K562 (cell line): ENCODE results near the gene HTRA3. TPM values are rescaled to one million over a fixed set of nuclear protein-coding genes. Genes with fewer than 3 reads are reported as not detected.

Source experiments
- ATAC-seq: fragments of 200-7000 bp; cut with Tn5 transposase; 3 replicates; pipeline ENCODE4 v1.9.1; 2020; ENCODE audit warnings: moderate library complexity
- BruUV-seq: library from RNA; stranded (reverse); fragments of 400-500 nt; replicated peaks from 2 replicates; lab custom pipeline; 2021; lab: Mats Ljungman, UMichigan
- CTCF ChIA-PET: fragments of 300-600 bp; formaldehyde crosslinking; extraction: SDS; loops from one replicate; lab custom pipeline; 2021; ENCODE audit warnings: low intra/inter-chr PET ratio; lab: Yijun Ruan, JAX
- POLR2A ChIA-PET: fragments of 300-600, 350-650 bp; sonication (Branson Sonifier 250); formaldehyde crosslinking; extraction: SDS; loops from one replicate; lab custom pipeline; 2021; ENCODE audit warnings: antibody characterized with exemption, inconsistent platforms; lab: Yijun Ruan, JAX
- DNase-seq, 4 experiments: peaks; one replicate each; pipeline versions ENCODE4 v3.0.0 to v3.0.0-alpha.2; 2011 to 2018; ENCODE audit warnings: low spot score in 3 of 4, mixed read lengths in 3 of 4; ENCODE audit errors: extremely low read depth in 1 of 4
- FAIRE-seq: peaks from 2 replicates; lab custom pipeline; 2011; peaks lifted over from hg19 to GRCh38; lab: Jason Lieb, UNC
- H2AFZ ChIP-seq: 2 replicates; pipeline ENCODE4 v1.6.0; 2011; ENCODE audit warnings: low read depth, low read length, control low read depth, inconsistent platforms
- H3K27ac ChIP-seq: fragments of 200-600 bp; 3 replicates; pipeline ENCODE4 v1.8.0; 2011; ENCODE audit warnings: low read depth, mild to moderate bottlenecking, control low read depth, inconsistent platforms, low read length, moderate library complexity, mixed read lengths; ENCODE audit errors: extremely low read depth
- H3K27me3 ChIP-seq, 2 experiments: fragments of 300-600 bp in 1 of 2; 2 replicates in 1 of 2; 3 replicates in 1 of 2; pipeline versions ENCODE4 v1.6.0 to v1.8.0; 2011; ENCODE audit warnings: inconsistent platforms in 2 of 2, low read length in 2 of 2, mild to moderate bottlenecking in 1 of 2, mixed read lengths in 1 of 2, moderate library complexity in 1 of 2; ENCODE audit not compliant: control insufficient read depth in 2 of 2, insufficient read depth in 2 of 2
- H3K36me3 ChIP-seq: fragments of 300-600 bp; 3 replicates; pipeline ENCODE4 v1.8.0; 2011; ENCODE audit warnings: mild to moderate bottlenecking, low read length, inconsistent platforms; ENCODE audit not compliant: control insufficient read depth, insufficient read depth
- H3K4me1 ChIP-seq, 2 experiments: fragments of 200-600 bp in 1 of 2; replicated peaks in 1 of 2; 2 replicates in 1 of 2; 3 replicates in 1 of 2; pipeline versions ENCODE4 v1.5.1 to v1.8.0; 2011; ENCODE audit warnings: inconsistent platforms in 2 of 2, low read length in 2 of 2, mild to moderate bottlenecking in 1 of 2, mixed read lengths in 1 of 2, moderate library complexity in 1 of 2; ENCODE audit not compliant: control insufficient read depth in 2 of 2, insufficient read depth in 2 of 2
- H3K4me2 ChIP-seq: 2 replicates; pipeline ENCODE4 v1.6.1; 2011; ENCODE audit warnings: low read length, control low read depth, inconsistent platforms, mixed read lengths; ENCODE audit not compliant: insufficient read depth
- H3K4me3 ChIP-seq: fragments of 200-600 bp; sonication (generic), shearing (Covaris generic); 2 replicates; pipeline ENCODE4 v1.5.1; 2016; ENCODE audit warnings: control low read depth, inconsistent platforms
- H3K79me2 ChIP-seq: fragments of 200-600 bp; 3 replicates; pipeline ENCODE4 v1.8.0; 2011; ENCODE audit warnings: low read length, inconsistent platforms; ENCODE audit not compliant: control insufficient read depth, insufficient read depth
- H3K9ac ChIP-seq, 2 experiments: 2 replicates each; pipeline versions ENCODE4 v1.6.0 to v1.6.1; 2011; ENCODE audit warnings: low read depth in 2 of 2, low read length in 2 of 2, control low read depth in 1 of 2, inconsistent platforms in 1 of 2, mild to moderate bottlenecking in 1 of 2, mixed read lengths in 1 of 2; ENCODE audit not compliant: insufficient read depth in 1 of 2
- H3K9me1 ChIP-seq: one replicate; pipeline ENCODE4 v1.6.0; 2011; ENCODE audit warnings: inconsistent platforms, mild to moderate bottlenecking, low read length, moderate library complexity; ENCODE audit not compliant: control insufficient read depth, insufficient read depth
- H3K9me3 ChIP-seq: replicated peaks from 2 replicates; pipeline ENCODE4 v1.5.1; 2011; ENCODE audit warnings: low read depth, low read length, inconsistent platforms; ENCODE audit not compliant: control insufficient read depth, insufficient read depth
- H4K20me1 ChIP-seq: replicated peaks from 2 replicates; pipeline ENCODE4 v1.6.1; 2011; ENCODE audit warnings: low read length, inconsistent platforms, mixed read lengths; ENCODE audit not compliant: control insufficient read depth, insufficient read depth
- BRD4 ChIP-seq: fragments of 200-600 bp; sonication (generic); IDR thresholded peaks from 2 replicates; pipeline ENCODE4 v1.6.1; 2017; ENCODE audit warnings: inconsistent platforms
- CTBP1 ChIP-seq: fragments of 450-650 bp; IDR thresholded peaks from 2 replicates; pipeline ENCODE4 v1.6.1; 2016; ENCODE audit warnings: borderline replicate concordance
- EHMT2 ChIP-seq: fragments of 450-650 bp; IDR thresholded peaks from 2 replicates; pipeline ENCODE4 v1.6.1; 2018; ENCODE audit warnings: antibody characterized with exemption
- EZH2 ChIP-seq: IDR thresholded peaks from 2 replicates; pipeline ENCODE4 v1.6.1; 2012; ENCODE audit warnings: low read depth, mild to moderate bottlenecking, inconsistent platforms, low read length, borderline replicate concordance
- GTF2E2 ChIP-seq: fragments of 200-800 bp; sonication (Bioruptor generic); IDR thresholded peaks from 2 replicates; pipeline ENCODE4 v1.6.1; 2016; ENCODE audit warnings: missing genetic modification characterization, missing compliant biosample characterization
- HDAC1 ChIP-seq, 2 experiments: fragments of 450-650 bp; IDR thresholded peaks; 2 replicates each; pipeline ENCODE4 v1.6.1; 2016 to 2017; ENCODE audit warnings: inconsistent platforms in 1 of 2, mild to moderate bottlenecking in 1 of 2, moderate library complexity in 1 of 2
- HDAC2 ChIP-seq: fragments of 450-650 bp; IDR thresholded peaks from 2 replicates; pipeline ENCODE4 v1.6.1; 2016; ENCODE audit warnings: mild to moderate bottlenecking
- KDM1A ChIP-seq, 2 experiments: fragments of 450-650 bp; IDR thresholded peaks; 2 replicates each; pipeline ENCODE4 v1.6.1; 2016; ENCODE audit warnings: mild to moderate bottlenecking in 2 of 2
- MEIS2 ChIP-seq: fragments of 450-650 bp; IDR thresholded peaks from 2 replicates; pipeline ENCODE4 v1.6.1; 2014; ENCODE audit warnings: mild to moderate bottlenecking; ENCODE audit not compliant: partially characterized antibody
- NFXL1 ChIP-seq: fragments of 450-650 bp; formaldehyde crosslinking; IDR thresholded peaks from 2 replicates; pipeline ENCODE4 v1.4.0; 2021; ENCODE audit warnings: mild to moderate bottlenecking
- NR3C1 ChIP-seq: sonication (generic); formaldehyde crosslinking; IDR thresholded peaks from 2 replicates; pipeline ENCODE4 v1.8.1; 2022; ENCODE audit warnings: missing genetic modification reagents
- NR4A1 ChIP-seq, 2 experiments: fragments of 250-450 bp in 1 of 2; fragments of 450-650 bp in 1 of 2; sonication (Bioruptor Pico) in 1 of 2; IDR thresholded peaks; 2 replicates each; pipeline versions ENCODE4 v1.4.0 to v1.6.1; 2016 to 2020; ENCODE audit warnings: mild to moderate bottlenecking in 2 of 2, missing compliant biosample characterization in 1 of 2, missing genetic modification characterization in 1 of 2, moderate library complexity in 1 of 2
- POLR3A ChIP-seq: IDR thresholded peaks from 2 replicates; pipeline ENCODE4 v1.6.1; 2011; ENCODE audit warnings: borderline replicate concordance, mild to moderate bottlenecking, moderate library complexity; ENCODE audit not compliant: insufficient read length, insufficient read depth; ENCODE audit errors: extremely low read depth
- RB1 ChIP-seq: fragments of 450-650 bp; IDR thresholded peaks from 2 replicates; pipeline ENCODE4 v1.6.1; 2017; ENCODE audit warnings: low read depth, mild to moderate bottlenecking
- RBM34 ChIP-seq: fragments of 200-400 bp; formaldehyde crosslinking; IDR thresholded peaks from 2 replicates; pipeline ENCODE4 v1.6.1; 2018; ENCODE audit warnings: low read length, borderline replicate concordance; ENCODE audit not compliant: insufficient read depth
- STAT5B ChIP-seq: fragments of 250-450 bp; sonication (Bioruptor Pico); IDR thresholded peaks from 2 replicates; pipeline ENCODE4 v1.8.0; 2021; ENCODE audit warnings: mild to moderate bottlenecking, inconsistent platforms
- TARDBP ChIP-seq: fragments of 450-650 bp; IDR thresholded peaks from 2 replicates; pipeline ENCODE4 v1.6.1; 2016
- TRIM24 ChIP-seq, 2 experiments: fragments of 450-650 bp; IDR thresholded peaks; 2 replicates each; pipeline ENCODE4 v1.6.1; 2016
- ZEB2 ChIP-seq: fragments of 450-650 bp; IDR thresholded peaks from 2 replicates; pipeline ENCODE4 v1.6.1; 2016
- WGBS: fragments of 100-300 bp; shearing (Covaris generic); methylation state at CpG from one replicate; pipeline ENCODE4 v1.1.6; 2016; ENCODE audit warnings: low coverage, mixed read lengths; ENCODE audit not compliant: insufficient coverage; ENCODE audit errors: missing lambda C conversion rate; 5-methylcytosine and 5-hydroxymethylcytosine counted together
- in situ Hi-C: fragments of 300-500 bp; cut with MboI; formaldehyde crosslinking; loops from 4 replicates; pipeline ENCODE4 v1.15.0; 2018; ENCODE audit warnings: inconsistent platforms, mixed read lengths
- intact Hi-C: fragments of 100-400 bp; cut with micrococcal nuclease; formaldehyde crosslinking; loops from 2 replicates; pipeline ENCODE4 v1.14.2; 2022
- polyA plus RNA-seq, 8 experiments: library from polyadenylated mRNA; depleted of rRNA in 4 of 8; stranded (reverse) in 5 of 8; unstranded in 3 of 8; fragments of >200 nt; fragmentation: Nextera tagmentation in 2 of 8; fragmentation: Illumina TruSeq in 1 of 8; extraction: Ambion mirVana in 2 of 8; extraction: Trizol in 1 of 8; gene quantifications; 2 replicates each; pipeline versions ENCODE4 v1.2.1 to v1.2.3, GENCODE V29; 2011 to 2014; ENCODE audit warnings: inconsistent platforms in 1 of 8, missing spikeins in 1 of 8
- total RNA-seq, 7 experiments: library from RNA; depleted of rRNA in 6 of 7; stranded (reverse); fragments of >200 nt in 6 of 7; fragmentation: Illumina TruSeq in 2 of 7; extraction: Trizol in 2 of 7; gene quantifications; 2 replicates each; pipeline versions ENCODE4 v1.2.1 to v1.2.3, GENCODE V29; 2011 to 2021; ENCODE audit warnings: low replicate concordance in 1 of 7
- TF ChIP-seq, protein P1 (sequence below), 2 experiments: IDR thresholded peaks in 1 of 2; conservative IDR thresholded peaks in 1 of 2; 2 replicates each; pipeline ENCODE4 v1.6.1; 2016; ENCODE audit warnings: low read depth in 2 of 2, mild to moderate bottlenecking in 1 of 2, missing compliant biosample characterization in 1 of 2, missing genetic modification characterization in 1 of 2, moderate library complexity in 1 of 2

HTRA3 gene
- total and polyA plus RNA-seq, 9 of the 15 experiments (the other 6 are each of a cell fraction or from before 2014, with no cell fraction given): 0.04 TPM; not detected in 8

DNA sequence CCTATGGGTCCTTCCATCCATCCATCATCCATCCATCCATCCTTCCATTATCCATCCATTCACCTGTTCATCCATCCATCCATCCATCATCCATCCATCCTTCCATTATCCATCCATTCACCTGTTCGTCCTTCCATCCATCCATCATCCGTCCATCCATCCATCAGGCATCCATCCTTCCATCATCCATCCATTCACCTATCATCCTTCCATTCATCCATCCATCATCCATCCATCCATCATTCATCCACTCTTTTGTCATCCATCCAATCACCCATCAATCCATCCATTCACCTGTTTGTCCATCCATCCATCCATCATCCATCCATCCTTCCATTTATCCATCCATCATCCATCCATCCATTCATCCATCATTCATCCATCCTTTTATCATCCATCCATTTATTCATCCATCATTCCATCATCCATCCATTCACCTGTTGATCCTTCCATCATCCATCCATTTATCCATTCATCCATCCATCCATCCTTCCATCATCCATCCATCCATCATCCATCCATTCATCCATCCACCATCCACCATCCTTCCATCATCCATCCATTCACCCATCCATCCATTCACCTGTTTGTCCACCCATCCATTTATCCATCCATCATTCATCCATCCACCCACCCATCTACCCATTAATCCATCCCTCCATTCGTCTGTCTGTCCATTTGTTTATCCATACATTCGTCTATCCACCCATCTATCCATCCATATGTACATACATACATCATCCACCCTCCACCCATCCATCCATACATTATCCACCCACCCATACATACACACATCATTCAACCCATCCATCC lies 35.7 kb upstream of the HTRA3 start:
- no peak overlapping the region for H2AFZ ChIP-seq
- DNase-seq (no peak), ATAC-seq (no peak)
- peaks cover 0 to 14% of the 10 kb centered on the region in 2 experiments; a peak in 2 of 5 replicates for H3K4me1 ChIP-seq
- H3K4me2 ChIP-seq: no peak overlapping the region
- no peak overlapping the region for H3K27ac ChIP-seq
- TF ChIP-seq STAT5B (CRISPR knock-in tag) (no peak), BRD4 (no peak), HDAC1 (IDR thresholded peaks at IDR 0.05) (peak in 1 of 2 experiments; percentile 56; a peak in 2 of 4 replicates), RB1 (no peak), POLR3A (no peak), MEIS2 (peak; percentile 5), TRIM24 (IDR thresholded peaks at IDR 0.05) (no peak), EHMT2 (peak; percentile 69; the same call in 1 of the 2 replicates), GTF2E2 (tag) (no peak), KDM1A (IDR thresholded peaks at IDR 0.05) (peak; percentile 33 to 60; a peak in 3 of 4 replicates), ZEB2 (no peak), NR3C1 (CRISPR knock-in tag) (no peak), TARDBP (no peak), HDAC2 (0 out of 2 replicates have a peak, but pooled peaks have one; percentile 20), RBM34 (no peak), EZH2 (no peak), NFXL1 (CRISPR knock-in tag) (no peak), NR4A1 (CRISPR knock-in tag; IDR thresholded peaks at IDR 0.05) (no peak), NR4A1 (tag; IDR thresholded peaks at IDR 0.05) (no peak), CTBP1 (0 out of 2 replicates have a peak, but pooled peaks have one; percentile 23)
- TF ChIP-seq, protein P1, sequence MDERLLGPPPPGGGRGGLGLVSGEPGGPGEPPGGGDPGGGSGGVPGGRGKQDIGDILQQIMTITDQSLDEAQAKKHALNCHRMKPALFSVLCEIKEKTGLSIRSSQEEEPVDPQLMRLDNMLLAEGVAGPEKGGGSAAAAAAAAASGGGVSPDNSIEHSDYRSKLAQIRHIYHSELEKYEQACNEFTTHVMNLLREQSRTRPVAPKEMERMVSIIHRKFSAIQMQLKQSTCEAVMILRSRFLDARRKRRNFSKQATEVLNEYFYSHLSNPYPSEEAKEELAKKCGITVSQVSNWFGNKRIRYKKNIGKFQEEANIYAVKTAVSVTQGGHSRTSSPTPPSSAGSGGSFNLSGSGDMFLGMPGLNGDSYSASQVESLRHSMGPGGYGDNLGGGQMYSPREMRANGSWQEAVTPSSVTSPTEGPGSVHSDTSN (CRISPR knock-in tag; IDR thresholded peaks at IDR 0.05; ENCODE audit: low read depth): no peak
- TF ChIP-seq, protein P1 (tag; conservative IDR thresholded peaks at IDR 0.05; ENCODE audit: low read depth): 0 out of 2 replicates have a peak, but pooled peaks have one; percentile 40
- TF ChIP-seq, all 486 proteins: peak for 7
- intact Hi-C loops: no loop called here
- CTCF ChIA-PET: no interaction called here
- Histone ChIP-seq H4K20me1 (0 out of 2 replicates have a peak, but pooled peaks cover 4% of the 10 kb centered on the region), H3K79me2 (no peaks in the 10 kb centered on the region), H3K36me3 (no peaks in the 10 kb centered on the region), H3K9me3 (no peaks in the 10 kb centered on the region), H3K27me3 (no peaks in the 10 kb centered on the region; a peak in 1 of 5 replicates), H3K4me3 (no peak overlapping the region), H3K9ac (no peak overlapping the region), H3K9me1 (peaks cover 2% of the 10 kb centered on the region)
- in situ Hi-C loops: no loop called here
- 3% methylated on average over 4 of the region's 4 CpGs for WGBS
- FAIRE-seq: no peak
- no TSS peak for BruUV-seq
- POLR2A ChIA-PET: interaction anchor here (0.5 kb wide), 1 partner anchor 502 kb away, joined by 3 read pairs; no protein-coding TSS in a partner anchor
